Keratinocyte (primary cell): Measurements from ENCODE around the gene FBXL13. TPM values are rescaled to one million over a fixed set of nuclear protein-coding genes. Genes with fewer than 3 reads are reported as not detected.
"Not testable (repeated sequence)": the region's sequence is repeated elsewhere in the genome, so short reads cannot be mapped to it uniquely, and the experiment has no call there.

ENCODE experiments used
- DNase-seq: peaks from one replicate; pipeline ENCODE4 v3.0.0-alpha.2; 2011; ENCODE audit warnings: low read depth, missing footprints, low spot score
- FAIRE-seq: peaks from 2 replicates; lab custom pipeline; 2011; peaks lifted over from hg19 to GRCh38; lab: Jason Lieb, UNC
- H2AFZ ChIP-seq: 2 replicates; pipeline ENCODE4 v1.6.0; 2012; ENCODE audit warnings: low read length, control low read depth, inconsistent platforms; ENCODE audit not compliant: control insufficient read depth
- H3K27ac ChIP-seq: 2 replicates; pipeline ENCODE4 v1.5.1; 2011; ENCODE audit warnings: low read length; ENCODE audit not compliant: control insufficient read depth, insufficient read depth
- H3K27me3 ChIP-seq: 3 replicates; pipeline ENCODE4 v1.6.0; 2011; ENCODE audit warnings: low read length; ENCODE audit not compliant: control insufficient read depth, insufficient read depth; ENCODE audit errors: extremely low read depth
- H3K36me3 ChIP-seq, 2 experiments: 2 replicates in 1 of 2; 3 replicates in 1 of 2; pipeline ENCODE4 v1.5.1; 2011; ENCODE audit warnings: low read length in 2 of 2, mild to moderate bottlenecking in 1 of 2; ENCODE audit not compliant: control insufficient read depth in 2 of 2, insufficient read depth in 2 of 2; ENCODE audit errors: extremely low read depth in 1 of 2
- H3K4me1 ChIP-seq: 3 replicates; pipeline ENCODE4 v1.5.1; 2011; ENCODE audit warnings: low read length; ENCODE audit not compliant: control insufficient read depth, insufficient read depth; ENCODE audit errors: extremely low read depth
- H3K4me2 ChIP-seq: 3 replicates; pipeline ENCODE4 v1.6.0; 2011; ENCODE audit warnings: low read depth, low read length; ENCODE audit not compliant: control insufficient read depth, insufficient read depth; ENCODE audit errors: extremely low read depth
- H3K4me3 ChIP-seq, 3 experiments: fragments of 200-600 bp in 1 of 3; sonication (generic) in 1 of 3; 2 replicates in 2 of 3; 3 replicates in 1 of 3; pipeline ENCODE4 v1.5.1; 2011 to 2016; ENCODE audit warnings: low read length in 3 of 3, mild to moderate bottlenecking in 3 of 3, control low read depth in 2 of 3, inconsistent platforms in 1 of 3, low read depth in 1 of 3, mixed read lengths in 1 of 3, mixed run types in 1 of 3, moderate library complexity in 1 of 3; ENCODE audit not compliant: control insufficient read depth in 2 of 3, insufficient read depth in 2 of 3; ENCODE audit errors: extremely low read depth in 1 of 3
- H3K79me2 ChIP-seq: 2 replicates; pipeline ENCODE4 v1.6.0; 2012; ENCODE audit warnings: low read length; ENCODE audit not compliant: control insufficient read depth, insufficient read depth
- H3K9ac ChIP-seq: 3 replicates; pipeline ENCODE4 v1.6.0; 2011; ENCODE audit warnings: low read length; ENCODE audit not compliant: control insufficient read depth, insufficient read depth; ENCODE audit errors: extremely low read depth
- H3K9me1 ChIP-seq: 3 replicates; pipeline ENCODE4 v1.6.0; 2011; ENCODE audit warnings: low read length; ENCODE audit not compliant: control insufficient read depth, insufficient read depth; ENCODE audit errors: extremely low read depth
- H3K9me3 ChIP-seq: 2 replicates; pipeline ENCODE4 v1.5.1; 2012; ENCODE audit warnings: low read depth, low read length; ENCODE audit not compliant: control insufficient read depth
- H4K20me1 ChIP-seq: 3 replicates; pipeline ENCODE4 v1.6.0; 2011; ENCODE audit warnings: low read length; ENCODE audit not compliant: control insufficient read depth, insufficient read depth; ENCODE audit errors: extremely low read depth
- EZH2 ChIP-seq: IDR thresholded peaks from one replicate; pipeline ENCODE4 v1.6.1; 2012; ENCODE audit warnings: inconsistent platforms, mild to moderate bottlenecking, low read length, moderate library complexity
- dilution Hi-C: fragments of 300-500 bp; cut with MboI; formaldehyde crosslinking; loops from one replicate; pipeline ENCODE4 v1.7.0; 2020; ENCODE audit warnings: low sequenced_read_pairs; ENCODE audit not compliant: extremely low pct_ligation_motif_present
- polyA plus RNA-seq, 5 experiments: library from polyadenylated mRNA; depleted of rRNA in 3 of 5; stranded (reverse) in 3 of 5; stranded (forward) in 1 of 5; unstranded in 1 of 5; fragments of >200 nt; gene quantifications; 1 replicate in 1 of 5; 2 replicates in 3 of 5; 3 replicates in 1 of 5; pipeline versions ENCODE4 v1.2.1 to v1.2.3, GENCODE V29; 2011 to 2012; ENCODE audit warnings: missing spikeins in 2 of 5, low read depth in 1 of 5, low replicate concordance in 1 of 5
- TF ChIP-seq, protein P1 (sequence below), 3 experiments: IDR thresholded peaks in 1 of 3; conservative IDR thresholded peaks in 1 of 3; optimal IDR thresholded peaks in 1 of 3; 2 replicates in 2 of 3; 3 replicates in 1 of 3; pipeline versions ENCODE3 to v1.5.1; 2011; ENCODE audit warnings: low read length in 3 of 3, mild to moderate bottlenecking in 3 of 3, moderate library complexity in 2 of 3, control low read depth in 1 of 3, inconsistent platforms in 1 of 3; ENCODE audit not compliant: insufficient read depth in 2 of 3; ENCODE audit errors: extremely low read depth in 1 of 3

Gene FBXL13
- polyA plus RNA-seq, 1 donor (not counting 4 experiments of a cell fraction or from before 2014, with no cell fraction given) = 0.20 TPM

- Histone ChIP-seq H4K20me1 (no peaks in the 10 kb centered on the region), H3K9ac (no peak overlapping the region), H3K4me2 (no peak overlapping the region), H3K27ac (no peak overlapping the region), H3K27me3 (no peaks in the 10 kb centered on the region), H3K9me1 (no peaks in the 10 kb centered on the region), H3K4me3 (no peak overlapping the region), H3K36me3 (no peaks in the 10 kb centered on the region), H3K9me3 (no peaks in the 10 kb centered on the region), H3K79me2 (no peaks in the 10 kb centered on the region), H2AFZ (no peak overlapping the region), H3K4me1 (peaks cover 16% of the 10 kb centered on the region)
- TF ChIP-seq, protein P1, sequence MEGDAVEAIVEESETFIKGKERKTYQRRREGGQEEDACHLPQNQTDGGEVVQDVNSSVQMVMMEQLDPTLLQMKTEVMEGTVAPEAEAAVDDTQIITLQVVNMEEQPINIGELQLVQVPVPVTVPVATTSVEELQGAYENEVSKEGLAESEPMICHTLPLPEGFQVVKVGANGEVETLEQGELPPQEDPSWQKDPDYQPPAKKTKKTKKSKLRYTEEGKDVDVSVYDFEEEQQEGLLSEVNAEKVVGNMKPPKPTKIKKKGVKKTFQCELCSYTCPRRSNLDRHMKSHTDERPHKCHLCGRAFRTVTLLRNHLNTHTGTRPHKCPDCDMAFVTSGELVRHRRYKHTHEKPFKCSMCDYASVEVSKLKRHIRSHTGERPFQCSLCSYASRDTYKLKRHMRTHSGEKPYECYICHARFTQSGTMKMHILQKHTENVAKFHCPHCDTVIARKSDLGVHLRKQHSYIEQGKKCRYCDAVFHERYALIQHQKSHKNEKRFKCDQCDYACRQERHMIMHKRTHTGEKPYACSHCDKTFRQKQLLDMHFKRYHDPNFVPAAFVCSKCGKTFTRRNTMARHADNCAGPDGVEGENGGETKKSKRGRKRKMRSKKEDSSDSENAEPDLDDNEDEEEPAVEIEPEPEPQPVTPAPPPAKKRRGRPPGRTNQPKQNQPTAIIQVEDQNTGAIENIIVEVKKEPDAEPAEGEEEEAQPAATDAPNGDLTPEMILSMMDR (optimal IDR thresholded peaks at IDR 0.05 in 1 of 3, IDR thresholded peaks at IDR 0.05 in 1 of 3, conservative IDR thresholded peaks at IDR 0.05 in 1 of 3; ENCODE audit: extremely low read depth in 1 of 3, insufficient read depth in 2 of 3, low read length in 3 of 3) = no peak
- TF ChIP-seq EZH2 = no peak
- no peak for FAIRE-seq
- no peak for DNase-seq
- dilution Hi-C loops = no loop called here
These were observed 234.2 kb downstream of the FBXL13 start for GRCh38 chr7:102840404-102840803.

GRCh38 chr7:102838572-102839101 is 236.0 kb downstream of the FBXL13 start:
- H3K79me2 ChIP-seq, DNase-seq, H3K4me3 ChIP-seq, H3K9me1 ChIP-seq, H3K9ac ChIP-seq, H3K4me2 ChIP-seq, H3K27me3 ChIP-seq, H2AFZ ChIP-seq, FAIRE-seq, dilution Hi-C loops, H3K36me3 ChIP-seq, H4K20me1 ChIP-seq, H3K27ac ChIP-seq, H3K9me3 ChIP-seq: not testable (repeated sequence)
- H3K4me1 ChIP-seq = peaks cover 25% of the 10 kb centered on the region

DNA sequence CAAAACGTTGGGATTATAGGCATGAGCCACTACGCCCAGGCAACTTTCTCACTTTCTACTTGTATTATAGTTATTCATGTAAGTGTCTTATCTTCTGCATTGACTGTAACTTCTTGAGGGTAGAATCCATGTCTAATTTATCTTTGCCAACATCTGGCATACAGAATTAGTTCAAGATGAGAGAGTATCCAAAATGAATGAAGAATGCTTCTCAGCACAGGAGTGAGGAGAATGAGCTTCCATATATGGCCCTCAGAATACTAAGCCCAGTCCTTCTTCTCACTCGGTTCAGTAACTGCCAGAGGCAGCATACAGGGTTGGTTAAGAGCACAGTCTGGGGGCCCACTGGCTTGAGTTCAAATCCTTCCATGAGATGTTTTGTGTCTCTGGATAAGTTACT is 236.8 kb downstream of the FBXL13 start:
- no peaks in the 10 kb centered on the region for H3K36me3 ChIP-seq
- FAIRE-seq (no peak), DNase-seq (no peak)
- H3K4me3 ChIP-seq = no peak overlapping the region
- no peaks in the 10 kb centered on the region for H3K9me3 ChIP-seq
- no peaks in the 10 kb centered on the region for H3K27me3 ChIP-seq
- no peak overlapping the region for H3K4me2 ChIP-seq
- no peaks in the 10 kb centered on the region for H3K79me2 ChIP-seq
- no peaks in the 10 kb centered on the region for H3K9me1 ChIP-seq
- H3K9ac ChIP-seq = no peak overlapping the region
- H2AFZ ChIP-seq = no peak overlapping the region
- dilution Hi-C loops = no loop called here
- no peak for TF ChIP-seq EZH2
- TF ChIP-seq, protein P1 (optimal IDR thresholded peaks at IDR 0.05 in 1 of 3, IDR thresholded peaks at IDR 0.05 in 1 of 3, conservative IDR thresholded peaks at IDR 0.05 in 1 of 3; ENCODE audit: extremely low read depth in 1 of 3, insufficient read depth in 2 of 3, low read length in 3 of 3) = no peak
- no peaks in the 10 kb centered on the region for H4K20me1 ChIP-seq
- H3K4me1 ChIP-seq = peaks cover 25% of the 10 kb centered on the region
- H3K27ac ChIP-seq = no peak overlapping the region
